Kidney (tissue), 14 donors: ENCODE data around the gene EHD4. TPM values are rescaled to one million over a fixed set of nuclear protein-coding genes. Genes with fewer than 3 reads are reported as not detected.

ENCODE experiments used
- DNase-seq, 5 donors: peaks; one replicate each; pipeline ENCODE4 v3.0.0-alpha.2; 2013 to 2020
- FAIRE-seq: peaks from 2 replicates; lab custom pipeline; 2012; peaks lifted over from hg19 to GRCh38; lab: Jason Lieb, UNC
- H3K27ac ChIP-seq, 2 donors: one replicate each; pipeline ENCODE4 v1.7.0; 2013; ENCODE audit warnings: low read depth in 2 of 2, low read length in 2 of 2, inconsistent platforms in 1 of 2
- H3K27me3 ChIP-seq: one replicate; pipeline ENCODE4 v1.7.1; 2013; ENCODE audit warnings: low read length, inconsistent platforms; ENCODE audit not compliant: control insufficient read depth, insufficient read depth
- H3K36me3 ChIP-seq, 3 donors: one replicate each; pipeline versions ENCODE4 v1.7.0 to v1.7.1; 2013; ENCODE audit warnings: low read length in 3 of 3, control low read depth in 1 of 3, inconsistent platforms in 1 of 3; ENCODE audit not compliant: insufficient read depth in 3 of 3, control insufficient read depth in 2 of 3
- H3K4me1 ChIP-seq, 3 donors: one replicate each; pipeline versions ENCODE4 v1.7.0 to v1.7.1; 2013; ENCODE audit warnings: low read length in 3 of 3, inconsistent platforms in 1 of 3, low read depth in 1 of 3; ENCODE audit not compliant: control insufficient read depth in 2 of 3, insufficient read depth in 2 of 3
- H3K4me3 ChIP-seq, 3 donors: one replicate each; pipeline versions ENCODE4 v1.7.0 to v1.8.1; 2013; ENCODE audit warnings: low read length in 3 of 3, control low read depth in 1 of 3, inconsistent platforms in 1 of 3
- H3K9ac ChIP-seq, 3 donors: one replicate each; pipeline versions ENCODE4 v1.7.0 to v1.7.1; 2013; ENCODE audit warnings: low read length in 3 of 3, control low read depth in 1 of 3, inconsistent platforms in 1 of 3
- H3K9me3 ChIP-seq, 3 donors: one replicate each; pipeline versions ENCODE4 v1.7.0 to v1.7.1; 2013; ENCODE audit warnings: low read length in 3 of 3, control low read depth in 1 of 3, inconsistent platforms in 1 of 3; ENCODE audit not compliant: control insufficient read depth in 2 of 3, insufficient read depth in 1 of 3
- intact Hi-C: fragments of 100-400 bp; cut with DNase I; formaldehyde crosslinking; loops from one replicate; pipeline ENCODE4 v1.11.1; 2022
- polyA plus RNA-seq: library from polyadenylated mRNA; stranded (reverse); fragments of 350-450 nt; fragmentation: Illumina TruSeq; extraction: RNeasy Lipid Tissue Mini Kit (QIAGEN cat#74804); gene quantifications from one replicate; pipeline ENCODE4 v1.2.3, GENCODE V29; 2014; ENCODE audit warnings: low read depth, low replicate concordance; ENCODE audit not compliant: insufficient read depth
- total RNA-seq: library from RNA; stranded (reverse); fragmentation: NEBNext Ultra II Directional; extraction: Animal tissue kit (Norgen Biotek cat#: 25700); gene quantifications from one replicate; pipeline ENCODE4 v1.2.1, GENCODE V29; 2021
- TF ChIP-seq, protein P1 (sequence below): IDR thresholded peaks from 3 replicates; pipeline ENCODE4 v1.5.1; 2012; ENCODE audit warnings: mild to moderate bottlenecking, moderate library complexity, borderline replicate concordance; ENCODE audit not compliant: insufficient read depth; ENCODE audit errors: extremely low read depth
- donor health status: control.
- donor health status: control.
- donor health status: control.
- donor health status: control.
- donor health status: control.
- donor health status: DM: yes; HTN: yes; CAD: no.
- donor health status: Normal renal cell carcinoma (clear cell type).

Gene EHD4
- total and polyA plus RNA-seq, 2 donors from 2014 or later, result 15.7 to 38.5 TPM

DNA sequence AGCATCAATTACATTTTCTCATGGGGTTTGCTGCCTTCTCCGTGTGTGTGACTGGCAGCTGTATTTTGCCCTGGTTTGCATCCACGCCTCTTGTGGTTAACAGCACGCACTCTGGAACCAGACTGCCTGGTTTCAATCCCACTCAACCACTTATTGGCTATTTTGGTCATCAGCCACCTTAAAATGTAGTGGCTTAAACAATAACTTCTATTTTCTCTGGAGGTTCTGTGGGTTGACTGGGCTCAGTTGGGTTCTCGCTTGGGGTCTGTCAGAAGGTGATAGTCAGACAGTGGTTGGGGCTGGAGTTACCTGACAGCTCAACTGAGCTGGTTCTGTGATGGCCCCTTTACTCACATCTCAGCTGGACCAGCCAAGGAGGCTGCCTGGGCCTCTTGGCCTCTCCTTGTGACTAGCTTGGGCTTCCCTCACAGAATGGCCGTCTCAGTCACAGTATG is 36.8 kb downstream of the EHD4 start:
- H3K9ac ChIP-seq, result no peak overlapping the region
- intact Hi-C loops, result no loop called here
- DNase-seq, result no peak
- peak overlapping the region in 1 of 2 donors; percentile 65 for H3K27ac ChIP-seq
- H3K27me3 ChIP-seq, result no peaks in the 10 kb centered on the region
- H3K36me3 ChIP-seq, result peaks cover 0 to 4% (median 0%) of the 10 kb centered on the region in 3 donors
- H3K4me1 ChIP-seq, result peaks cover 0 to 7% (median 2%) of the 10 kb centered on the region in 3 donors
- TF ChIP-seq, protein P1, sequence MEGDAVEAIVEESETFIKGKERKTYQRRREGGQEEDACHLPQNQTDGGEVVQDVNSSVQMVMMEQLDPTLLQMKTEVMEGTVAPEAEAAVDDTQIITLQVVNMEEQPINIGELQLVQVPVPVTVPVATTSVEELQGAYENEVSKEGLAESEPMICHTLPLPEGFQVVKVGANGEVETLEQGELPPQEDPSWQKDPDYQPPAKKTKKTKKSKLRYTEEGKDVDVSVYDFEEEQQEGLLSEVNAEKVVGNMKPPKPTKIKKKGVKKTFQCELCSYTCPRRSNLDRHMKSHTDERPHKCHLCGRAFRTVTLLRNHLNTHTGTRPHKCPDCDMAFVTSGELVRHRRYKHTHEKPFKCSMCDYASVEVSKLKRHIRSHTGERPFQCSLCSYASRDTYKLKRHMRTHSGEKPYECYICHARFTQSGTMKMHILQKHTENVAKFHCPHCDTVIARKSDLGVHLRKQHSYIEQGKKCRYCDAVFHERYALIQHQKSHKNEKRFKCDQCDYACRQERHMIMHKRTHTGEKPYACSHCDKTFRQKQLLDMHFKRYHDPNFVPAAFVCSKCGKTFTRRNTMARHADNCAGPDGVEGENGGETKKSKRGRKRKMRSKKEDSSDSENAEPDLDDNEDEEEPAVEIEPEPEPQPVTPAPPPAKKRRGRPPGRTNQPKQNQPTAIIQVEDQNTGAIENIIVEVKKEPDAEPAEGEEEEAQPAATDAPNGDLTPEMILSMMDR, result no peak
- no peak for FAIRE-seq
- no peaks in the 10 kb centered on the region for H3K9me3 ChIP-seq
- no peak overlapping the region for H3K4me3 ChIP-seq

DNA sequence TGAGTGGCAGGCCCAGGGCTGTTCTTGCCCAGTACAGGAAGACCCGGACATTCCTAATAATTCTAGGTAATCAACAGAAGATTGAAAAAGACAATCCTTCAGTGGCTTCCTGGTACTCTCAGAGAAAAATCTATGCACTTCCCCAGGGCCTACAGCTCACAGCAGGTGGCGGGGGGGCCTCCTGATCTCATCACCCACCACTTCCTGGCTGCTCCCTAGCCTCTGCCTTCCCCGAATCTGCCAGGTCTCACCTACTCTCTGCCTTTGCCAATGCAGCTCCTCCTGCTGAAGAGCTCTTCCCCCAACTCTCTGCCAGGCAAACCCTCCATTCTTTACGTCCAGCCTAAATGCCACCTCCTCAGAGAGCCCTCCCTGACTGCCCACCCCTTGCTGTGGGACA is 37.5 kb downstream of the EHD4 start:
- FAIRE-seq (no peak), DNase-seq (no peak)
- Histone ChIP-seq H3K4me3 (no peak overlapping the region), H3K27ac (peak overlapping the region in 1 of 2 donors; percentile 65), H3K4me1 (peaks cover 0 to 12% (median 8%) of the 10 kb centered on the region in 3 donors), H3K27me3 (no peaks in the 10 kb centered on the region), H3K9me3 (no peaks in the 10 kb centered on the region), H3K9ac (no peak overlapping the region), H3K36me3 (no peaks in the 10 kb centered on the region)
- intact Hi-C loops, result no loop called here
- TF ChIP-seq, protein P1, result no peak

DNA sequence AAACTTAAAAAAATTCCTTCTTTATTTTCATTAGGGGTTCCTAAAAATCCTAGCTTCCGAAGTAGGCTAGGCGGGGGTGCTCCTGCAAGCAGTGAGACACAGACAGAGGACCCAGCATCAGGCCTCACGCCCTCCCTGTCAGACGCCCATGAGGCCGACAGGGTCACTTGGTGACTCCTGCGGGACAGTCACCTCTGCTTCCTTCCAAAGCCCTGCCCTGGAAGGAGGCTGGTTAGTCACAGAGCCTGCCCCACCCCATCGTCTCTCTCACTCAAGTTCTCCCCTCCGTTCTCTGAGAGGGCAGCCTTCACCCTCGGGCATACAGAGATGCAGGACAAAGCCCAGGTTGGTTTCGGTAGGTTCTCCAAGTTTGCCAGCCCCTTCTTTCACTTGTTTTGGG is 38.6 kb downstream of the EHD4 start:
- Histone ChIP-seq H3K9me3 (no peaks in the 10 kb centered on the region), H3K27me3 (no peaks in the 10 kb centered on the region), H3K9ac (no peak overlapping the region), H3K27ac (no peak overlapping the region), H3K4me1 (peaks cover 0 to 18% (median 12%) of the 10 kb centered on the region in 3 donors), H3K36me3 (no peaks in the 10 kb centered on the region), H3K4me3 (no peak overlapping the region)
- TF ChIP-seq, protein P1, result no peak
- FAIRE-seq (no peak), DNase-seq (no peak)
- intact Hi-C loops, result no loop called here

DNA sequence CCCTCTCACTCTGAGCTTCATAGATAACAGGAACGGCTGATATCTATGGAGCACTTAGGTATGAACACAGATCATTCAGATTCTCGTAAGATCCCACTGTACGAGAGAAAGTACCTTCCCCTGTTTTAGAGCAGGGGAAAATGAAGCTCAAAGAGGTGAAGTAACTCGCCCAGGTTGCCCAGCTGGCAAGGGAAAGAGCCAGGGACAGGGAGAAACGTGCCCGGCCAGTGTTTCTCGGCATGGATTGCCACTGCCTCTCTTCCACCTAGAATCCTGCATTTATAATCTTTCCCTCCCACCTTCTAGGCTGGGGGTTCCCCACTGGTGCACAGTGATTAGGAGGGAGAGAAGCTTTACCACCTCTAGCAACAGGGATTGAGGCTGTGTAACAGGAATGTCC is 39.0 kb downstream of the EHD4 start:
- Histone ChIP-seq H3K27me3 (no peaks in the 10 kb centered on the region), H3K27ac (peak overlapping the region in 1 of 2 donors; percentile 4), H3K4me1 (peaks cover 0 to 21% (median 13%) of the 10 kb centered on the region in 3 donors), H3K4me3 (no peak overlapping the region), H3K9me3 (no peaks in the 10 kb centered on the region), H3K36me3 (no peaks in the 10 kb centered on the region), H3K9ac (peak overlapping the region in 1 of 3 donors; percentile 14)
- intact Hi-C loops, result no loop called here
- no peak for DNase-seq
- no peak for FAIRE-seq
- TF ChIP-seq, protein P1, result no peak
